ENCODE results near the gene MED12.

MED12 gene

GRCh38 chrX:71103110-71103983 is 15.0 kb upstream of the MED12 start:
- Histone ChIP-seq H3K36me3 (ENCODE audit: insufficient read depth, low read length) (no peaks in the 10 kb centered on the region), H3K9ac (ENCODE audit: insufficient read length) (peak overlapping the region; percentile 71), H3K27ac (peak overlapping the region; percentile 95), H3K4me3 (peak overlapping the region; percentile 69), H3K9me3 (ENCODE audit: low read depth, low read length) (no peaks in the 10 kb centered on the region)
- TF ChIP-seq POLR2AphosphoS5 (IDR thresholded peaks at IDR 0.05; ENCODE audit: borderline replicate concordance, low read depth, low read length): 0 out of 2 replicates have a peak, but pooled peaks have one; percentile 44
- TF ChIP-seq EZH2 (IDR thresholded peaks at IDR 0.05): no peak
- TF ChIP-seq FOXP2 (optimal IDR thresholded peaks at IDR 0.05; ENCODE audit: control extremely low read depth, extremely low read length, insufficient read depth): no peak
- no peak for DNase-seq (ENCODE audit: low read depth, low spot score)

GRCh38 chrX:71105628-71106027 is 12.8 kb upstream of the MED12 start:
- H3K36me3 ChIP-seq (ENCODE audit: insufficient read depth, low read length): no peaks in the 10 kb centered on the region
- no peaks in the 10 kb centered on the region for H3K9me3 ChIP-seq (ENCODE audit: low read depth, low read length)
- H3K9ac ChIP-seq (ENCODE audit: insufficient read length): no peak overlapping the region
- H3K4me3 ChIP-seq: no peak overlapping the region
- H3K27ac ChIP-seq: no peak overlapping the region
- DNase-seq (ENCODE audit: low read depth, low spot score): no peak
- TF ChIP-seq POLR2AphosphoS5 (IDR thresholded peaks at IDR 0.05; ENCODE audit: borderline replicate concordance, low read depth, low read length) (no peak), EZH2 (IDR thresholded peaks at IDR 0.05) (no peak), FOXP2 (optimal IDR thresholded peaks at IDR 0.05; ENCODE audit: control extremely low read depth, extremely low read length, insufficient read depth) (no peak)

- TF ChIP-seq FOXP2 (optimal IDR thresholded peaks at IDR 0.05; ENCODE audit: control extremely low read depth, extremely low read length, insufficient read depth): no peak
- TF ChIP-seq POLR2AphosphoS5 (IDR thresholded peaks at IDR 0.05; ENCODE audit: borderline replicate concordance, low read depth, low read length): no peak
- TF ChIP-seq EZH2 (IDR thresholded peaks at IDR 0.05): no peak
- H3K36me3 ChIP-seq (ENCODE audit: insufficient read depth, low read length): no peaks in the 10 kb centered on the region
- no peak within 1 kb of the TSS for H3K9ac ChIP-seq (ENCODE audit: insufficient read length)
- no peaks in the 10 kb centered on the region for H3K9me3 ChIP-seq (ENCODE audit: low read depth, low read length)
- DNase-seq (ENCODE audit: low read depth, low spot score): no peak
- H3K4me3 ChIP-seq: no peak within 1 kb of the TSS
- no peak within 1 kb of the TSS for H3K27ac ChIP-seq
These were observed 12.0 kb upstream of the MED12 start, which contains the start of gene CXorf65 for GRCh38 chrX:71106427-71106826. Gene CXorf65 (minus strand): TSS chrX:71106740. CDS start chrX:71106556, 184 bp downstream.

GRCh38 chrX:71107245-71107644 is 11.2 kb upstream of the MED12 start:
- DNase-seq (ENCODE audit: low read depth, low spot score): no peak
- Histone ChIP-seq H3K9me3 (ENCODE audit: low read depth, low read length) (no peaks in the 10 kb centered on the region), H3K27ac (no peak overlapping the region), H3K36me3 (ENCODE audit: insufficient read depth, low read length) (no peaks in the 10 kb centered on the region), H3K9ac (ENCODE audit: insufficient read length) (no peak overlapping the region), H3K4me3 (no peak overlapping the region)
- no peak for TF ChIP-seq POLR2AphosphoS5 (IDR thresholded peaks at IDR 0.05; ENCODE audit: borderline replicate concordance, low read depth, low read length)
- no peak for TF ChIP-seq EZH2 (IDR thresholded peaks at IDR 0.05)
- TF ChIP-seq FOXP2 (optimal IDR thresholded peaks at IDR 0.05; ENCODE audit: control extremely low read depth, extremely low read length, insufficient read depth): no peak

DNA sequence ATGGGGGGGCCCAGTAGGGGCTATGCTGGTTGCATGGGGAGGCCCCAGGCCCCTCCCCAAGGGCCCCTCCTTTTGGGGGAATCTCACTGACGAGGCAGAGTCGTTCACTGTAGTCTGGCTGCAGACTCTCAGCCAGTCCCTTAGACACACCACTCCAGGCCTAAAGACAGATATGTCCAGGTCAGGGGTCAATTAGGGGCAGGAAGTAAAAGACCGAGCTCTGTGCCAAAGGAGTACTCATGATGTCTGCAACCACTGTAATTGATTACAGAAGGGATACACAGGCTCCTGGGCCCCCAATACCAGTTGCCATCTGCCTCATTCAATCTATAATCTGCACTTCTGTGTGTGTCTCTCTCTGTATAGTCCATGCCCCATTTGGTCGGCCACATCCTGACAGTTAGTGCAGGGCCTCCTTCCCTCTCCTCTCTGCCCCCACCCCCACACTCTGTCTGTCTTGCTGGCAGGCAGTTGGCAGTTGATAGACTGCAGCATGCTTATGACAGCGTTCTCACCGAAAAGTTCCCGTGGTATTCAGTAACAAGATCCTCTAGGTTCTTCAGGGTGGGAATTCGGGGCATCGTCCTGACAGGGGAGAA is 10.5 kb upstream of the MED12 start:
- Histone ChIP-seq H3K9me3 (ENCODE audit: low read depth, low read length) (no peaks in the 10 kb centered on the region), H3K36me3 (ENCODE audit: insufficient read depth, low read length) (no peaks in the 10 kb centered on the region), H3K27ac (no peak overlapping the region), H3K9ac (ENCODE audit: insufficient read length) (no peak overlapping the region), H3K4me3 (no peak overlapping the region)
- no peak for DNase-seq (ENCODE audit: low read depth, low spot score)
- TF ChIP-seq EZH2 (IDR thresholded peaks at IDR 0.05) (no peak), POLR2AphosphoS5 (IDR thresholded peaks at IDR 0.05; ENCODE audit: borderline replicate concordance, low read depth, low read length) (no peak), FOXP2 (optimal IDR thresholded peaks at IDR 0.05; ENCODE audit: control extremely low read depth, extremely low read length, insufficient read depth) (no peak)

- no peak overlapping the region for H3K4me3 ChIP-seq
- no peaks in the 10 kb centered on the region for H3K9me3 ChIP-seq (ENCODE audit: low read depth, low read length)
- no peak overlapping the region for H3K9ac ChIP-seq (ENCODE audit: insufficient read length)
- H3K27ac ChIP-seq: no peak overlapping the region
- TF ChIP-seq POLR2AphosphoS5 (IDR thresholded peaks at IDR 0.05; ENCODE audit: borderline replicate concordance, low read depth, low read length) (no peak), EZH2 (IDR thresholded peaks at IDR 0.05) (no peak)
- no peak for DNase-seq (ENCODE audit: low read depth, low spot score)
- no peaks in the 10 kb centered on the region for H3K36me3 ChIP-seq (ENCODE audit: insufficient read depth, low read length)
These were observed 9.3 kb upstream of the MED12 start for GRCh38 chrX:71109051-71109450.

DNA sequence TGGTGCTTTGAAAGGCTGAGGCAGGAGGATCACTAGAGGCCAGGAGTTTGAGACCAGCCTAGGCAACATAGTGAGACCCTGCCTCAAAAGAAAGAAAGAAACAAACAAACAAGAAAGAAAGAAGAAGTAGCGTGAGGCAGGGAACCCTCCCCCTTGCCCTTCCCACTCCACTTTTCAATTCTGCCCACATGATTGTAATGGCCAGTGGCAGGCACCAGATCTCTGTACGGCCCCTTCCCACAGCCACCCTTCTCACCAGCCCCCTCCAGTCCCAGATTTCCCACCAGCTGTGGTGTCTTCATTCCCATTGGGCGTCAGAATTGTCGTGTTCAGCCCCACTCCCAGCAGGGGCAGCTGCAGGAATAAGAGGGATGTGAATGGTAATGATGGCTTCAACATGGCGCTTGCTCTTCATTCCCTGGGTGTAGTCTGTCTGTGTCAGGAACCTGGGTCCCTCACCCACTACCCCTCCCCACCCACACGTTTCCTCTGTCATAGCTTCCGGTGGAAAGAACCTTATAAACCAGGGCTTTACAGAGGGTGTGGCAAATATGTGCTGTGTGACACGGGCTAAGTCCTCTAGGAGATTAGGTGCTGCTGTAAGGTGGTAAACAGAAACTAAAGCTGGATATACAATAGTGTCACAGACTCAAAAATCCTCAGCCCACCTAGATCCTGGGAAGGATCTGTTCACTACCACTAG is 7.1 kb upstream of the MED12 start, which contains the start of gene IL2RG:
Gene IL2RG, minus strand, starts transcription at position 437 of the 703 bp plus-strand sequence. Its CDS starts 38 bp downstream, at position 399.
- Histone ChIP-seq H3K9ac (ENCODE audit: insufficient read length) (no peak within 1 kb of the TSS), H3K9me3 (ENCODE audit: low read depth, low read length) (no peaks in the 10 kb centered on the region), H3K4me3 (no peak within 1 kb of the TSS), H3K36me3 (ENCODE audit: insufficient read depth, low read length) (no peaks in the 10 kb centered on the region), H3K27ac (no peak within 1 kb of the TSS)
- TF ChIP-seq POLR2AphosphoS5 (IDR thresholded peaks at IDR 0.05; ENCODE audit: borderline replicate concordance, low read depth, low read length) (no peak), FOXP2 (optimal IDR thresholded peaks at IDR 0.05; ENCODE audit: control extremely low read depth, extremely low read length, insufficient read depth) (no peak), EZH2 (IDR thresholded peaks at IDR 0.05) (no peak)
- no peak for DNase-seq (ENCODE audit: low read depth, low spot score)

GRCh38 chrX:71111921-71112431 is 6.4 kb upstream of the MED12 start:
- H3K36me3 ChIP-seq (ENCODE audit: insufficient read depth, low read length): no peaks in the 10 kb centered on the region
- H3K9ac ChIP-seq (ENCODE audit: insufficient read length): no peak overlapping the region
- TF ChIP-seq FOXP2 (optimal IDR thresholded peaks at IDR 0.05; ENCODE audit: control extremely low read depth, extremely low read length, insufficient read depth) (no peak), POLR2AphosphoS5 (IDR thresholded peaks at IDR 0.05; ENCODE audit: borderline replicate concordance, low read depth, low read length) (no peak), EZH2 (IDR thresholded peaks at IDR 0.05) (no peak)
- H3K27ac ChIP-seq: no peak overlapping the region
- H3K4me3 ChIP-seq: no peak overlapping the region
- no peaks in the 10 kb centered on the region for H3K9me3 ChIP-seq (ENCODE audit: low read depth, low read length)
- no peak for DNase-seq (ENCODE audit: low read depth, low spot score)
